Globus pallidus (tissue), 1 donor: Measurements from ENCODE around the gene PTEN.

ENCODE experiments used
- DNase-seq: peaks from one replicate; pipeline ENCODE4 v3.0.0-alpha.2; 2015; ENCODE audit warnings: low spot score

Gene PTEN

GRCh38 chr10:87976101-87976743, 112.8 kb downstream of the PTEN start:
- DNase-seq = no peak

- DNase-seq = no peak
These were observed 114.7 kb downstream of the PTEN start for GRCh38 chr10:87978166-87978565.

GRCh38 chr10:87979847-87980246, 116.4 kb downstream of the PTEN start:
- DNase-seq = no peak

GRCh38 chr10:87983716-87984115, 120.3 kb downstream of the PTEN start:
- no peak for DNase-seq

- DNase-seq = no peak
These were observed 123.8 kb downstream of the PTEN start for GRCh38 chr10:87987206-87987605.

GRCh38 chr10:87991946-87992345, 128.5 kb downstream of the PTEN start:
- DNase-seq = no peak

GRCh38 chr10:88004451-88004850, 141.0 kb downstream of the PTEN start:
- DNase-seq = no peak

GRCh38 chr10:88006261-88006660, 142.8 kb downstream of the PTEN start:
- DNase-seq = no peak

GRCh38 chr10:88008866-88009470, 145.5 kb downstream of the PTEN start:
- no peak for DNase-seq

GRCh38 chr10:88012641-88013040, 149.2 kb downstream of the PTEN start:
- DNase-seq = no peak

GRCh38 chr10:88017781-88018180, 154.4 kb downstream of the PTEN start:
- no peak for DNase-seq

GRCh38 chr10:88019753-88020152, 156.3 kb downstream of the PTEN start:
- DNase-seq = no peak
